OCI-M1 (cell line): ENCODE results near the gene TTYH1.
"Not testable (repeated sequence)": the region's sequence is repeated elsewhere in the genome, so short reads cannot be mapped to it uniquely, and the experiment has no call there.

Experiments
- DNase-seq: peaks from one replicate; lab custom pipeline; 2025; lab: John Stamatoyannopoulos, UW

Gene TTYH1

GRCh38 chr19:54461210-54461609 lies 45.9 kb downstream of the TTYH1 start:
- DNase-seq: no peak

- DNase-seq: no peak
Measured at GRCh38 chr19:54461613-54462012, 46.3 kb downstream of the TTYH1 start.

- no peak for DNase-seq
Measured at GRCh38 chr19:54462047-54462654, 46.9 kb downstream of the TTYH1 start.

GRCh38 chr19:54462655-54463530 lies 47.6 kb downstream of the TTYH1 start:
- DNase-seq: peak; percentile 89

- peak; percentile 100 for DNase-seq
Measured at GRCh38 chr19:54463531-54464043, 48.3 kb downstream of the TTYH1 start, which contains the start of gene LENG9. LENG9 (minus strand) TSS chr19:54463778; CDS start chr19:54463526, 252 bp downstream.

GRCh38 chr19:54464044-54464629 lies 48.9 kb downstream of the TTYH1 start:
- DNase-seq: peak; percentile 100

- DNase-seq: peak; percentile 97
Measured at GRCh38 chr19:54464630-54465425, 49.6 kb downstream of the TTYH1 start.

GRCh38 chr19:54465426-54466109 lies 50.3 kb downstream of the TTYH1 start:
- no peak for DNase-seq

GRCh38 chr19:54466110-54466480 lies 50.8 kb downstream of the TTYH1 start:
- DNase-seq: not testable (repeated sequence)

- DNase-seq: peak; percentile 20
Measured at GRCh38 chr19:54469496-54469934, 54.3 kb downstream of the TTYH1 start.

- no peak for DNase-seq
Measured at GRCh38 chr19:54470276-54470887, 55.1 kb downstream of the TTYH1 start.

- no peak for DNase-seq
Measured at GRCh38 chr19:54470991-54471782, 55.9 kb downstream of the TTYH1 start.

GRCh38 chr19:54473071-54473891 lies 58.0 kb downstream of the TTYH1 start, which contains the start of gene CDC42EP5:
CDC42EP5 (minus strand) TSS chr19:54473296; CDS start chr19:54465547, 7,749 bp downstream.
- DNase-seq: peak; percentile 65

GRCh38 chr19:54473892-54474372 lies 58.7 kb downstream of the TTYH1 start:
- DNase-seq: no peak

- DNase-seq: no peak
Measured at GRCh38 chr19:54475706-54476105, 60.4 kb downstream of the TTYH1 start.

GRCh38 chr19:54477650-54478049 lies 62.4 kb downstream of the TTYH1 start:
- no peak for DNase-seq

GRCh38 chr19:54478677-54479266 lies 63.5 kb downstream of the TTYH1 start:
- DNase-seq: peak; percentile 71

- DNase-seq: peak; percentile 71
Measured at GRCh38 chr19:54480051-54480450, 64.8 kb downstream of the TTYH1 start.
